GM12892 (cell line): ENCODE measurements around the gene IL6R.

Experiments
- POLR2A ChIP-seq: IDR thresholded peaks from 2 replicates; pipeline ENCODE4 v1.6.1; 2011; ENCODE audit warnings: low read depth, low read length, control low read depth
- POLR2AphosphoS5 ChIP-seq: IDR thresholded peaks from 2 replicates; pipeline ENCODE4 v1.6.1; 2011; ENCODE audit warnings: low read depth, low read length, control low read depth
- TAF1 ChIP-seq: IDR thresholded peaks from 2 replicates; pipeline ENCODE4 v1.6.1; 2011; ENCODE audit warnings: low read depth, mild to moderate bottlenecking, control low read depth, low read length, borderline replicate concordance

DNA sequence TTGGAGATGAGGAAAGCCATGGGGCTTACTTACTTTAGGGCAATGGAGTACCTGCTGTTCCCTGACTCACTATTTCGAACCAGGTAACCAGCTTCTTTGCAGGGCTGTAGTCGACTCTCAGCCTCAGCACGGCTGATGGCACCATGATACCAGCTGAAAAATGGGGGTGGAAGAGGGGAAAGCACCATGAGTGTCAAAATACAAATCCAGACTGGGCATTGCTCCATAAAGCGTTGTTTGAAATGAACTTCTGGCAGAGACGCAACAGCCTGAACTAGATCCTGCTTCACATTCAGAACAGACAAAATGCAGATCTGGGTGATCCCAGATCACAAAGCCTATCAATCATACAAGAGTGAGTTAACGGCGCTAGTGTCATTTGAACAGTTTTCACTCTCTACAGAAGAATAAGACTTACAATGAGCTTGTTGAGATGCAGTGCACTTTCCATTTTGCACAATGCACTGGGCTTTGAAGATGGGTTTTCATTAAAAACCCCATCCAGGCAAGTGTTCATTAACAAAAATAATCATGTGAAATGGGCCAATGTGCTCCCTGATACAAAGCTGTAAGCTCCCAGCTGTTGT lies 80.9 kb downstream of the IL6R start:
- no peak for TF ChIP-seq POLR2AphosphoS5
- no peak for TF ChIP-seq POLR2A
- TF ChIP-seq TAF1, result no peak
